Stimulated activated CD8-positive, alpha-beta memory T cell treated with anti-CD3 and anti-CD28 coated beads, Interleukin-7, amount 100 ng/mL, for 1 hour (primary cell): ENCODE results near the gene CD59.
"Not testable (repeated sequence)": the region's sequence is repeated elsewhere in the genome, so short reads cannot be mapped to it uniquely, and the experiment has no call there.

Experiments
- DNase-seq, 2 donors: peaks; one replicate each; pipeline ENCODE4 v3.0.0-alpha.2; 2020; ENCODE audit warnings: low read depth in 2 of 2

The CD59 gene

GRCh38 chr11:33742249-33742851 is 6.1 kb upstream of the CD59 start:
- no peak for DNase-seq

- DNase-seq: no peak
These were observed 5.6 kb upstream of the CD59 start for GRCh38 chr11:33741806-33742205.

- no peak for DNase-seq
These were observed 1.2 kb upstream of the CD59 start for GRCh38 chr11:33737362-33737821.

- no peak for DNase-seq
These were observed 714 bp downstream of the CD59 start for GRCh38 chr11:33735271-33736147.

- DNase-seq: no peak
These were observed 1.6 kb downstream of the CD59 start for GRCh38 chr11:33734441-33735270.

GRCh38 chr11:33733980-33734379 is 2.2 kb downstream of the CD59 start:
- no peak for DNase-seq

- no peak for DNase-seq
These were observed 4.3 kb downstream of the CD59 start for GRCh38 chr11:33731723-33732531.

- no peak for DNase-seq
These were observed 5.5 kb downstream of the CD59 start for GRCh38 chr11:33730716-33731115.

GRCh38 chr11:33729072-33729664 is 7.1 kb downstream of the CD59 start:
- DNase-seq: not testable (repeated sequence)

GRCh38 chr11:33727539-33727938 is 8.7 kb downstream of the CD59 start:
- not testable (repeated sequence) for DNase-seq

GRCh38 chr11:33725496-33725895 is 10.7 kb downstream of the CD59 start:
- DNase-seq: no peak

GRCh38 chr11:33724644-33725035 is 11.6 kb downstream of the CD59 start:
- no peak for DNase-seq

GRCh38 chr11:33723238-33723881 is 12.9 kb downstream of the CD59 start:
- DNase-seq: no peak

GRCh38 chr11:33722590-33723234 is 13.5 kb downstream of the CD59 start:
- DNase-seq: no peak

- DNase-seq: no peak
These were observed 14.2 kb downstream of the CD59 start for GRCh38 chr11:33721984-33722383.

GRCh38 chr11:33721426-33721825 is 14.8 kb downstream of the CD59 start:
- DNase-seq: no peak

- no peak for DNase-seq
These were observed 16.6 kb downstream of the CD59 start for GRCh38 chr11:33719587-33719986.

- no peak for DNase-seq
These were observed 17.8 kb downstream of the CD59 start for GRCh38 chr11:33718440-33718839.

- DNase-seq: no peak
These were observed 20.0 kb downstream of the CD59 start for GRCh38 chr11:33716243-33716642.

- no peak for DNase-seq
These were observed 22.3 kb downstream of the CD59 start for GRCh38 chr11:33713856-33714398.
